ENCODE results near the gene FGFR2.

FGFR2 gene

GRCh38 chr10:121526801-121527221 lies 71.4 kb downstream of the FGFR2 start:
- H3K4me3 ChIP-seq (ENCODE audit: low read depth, low read length), result no peak overlapping the region
- TF ChIP-seq POLR2A (IDR thresholded peaks at IDR 0.05; ENCODE audit: extremely low read depth, insufficient read length) (no peak), MYC (IDR thresholded peaks at IDR 0.05; ENCODE audit: low read depth, low read length) (no peak)
- TF ChIP-seq, protein P1, sequence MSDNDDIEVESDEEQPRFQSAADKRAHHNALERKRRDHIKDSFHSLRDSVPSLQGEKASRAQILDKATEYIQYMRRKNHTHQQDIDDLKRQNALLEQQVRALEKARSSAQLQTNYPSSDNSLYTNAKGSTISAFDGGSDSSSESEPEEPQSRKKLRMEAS (IDR thresholded peaks at IDR 0.05; ENCODE audit: low read depth, low read length), result no peak
- TF ChIP-seq, protein P2, sequence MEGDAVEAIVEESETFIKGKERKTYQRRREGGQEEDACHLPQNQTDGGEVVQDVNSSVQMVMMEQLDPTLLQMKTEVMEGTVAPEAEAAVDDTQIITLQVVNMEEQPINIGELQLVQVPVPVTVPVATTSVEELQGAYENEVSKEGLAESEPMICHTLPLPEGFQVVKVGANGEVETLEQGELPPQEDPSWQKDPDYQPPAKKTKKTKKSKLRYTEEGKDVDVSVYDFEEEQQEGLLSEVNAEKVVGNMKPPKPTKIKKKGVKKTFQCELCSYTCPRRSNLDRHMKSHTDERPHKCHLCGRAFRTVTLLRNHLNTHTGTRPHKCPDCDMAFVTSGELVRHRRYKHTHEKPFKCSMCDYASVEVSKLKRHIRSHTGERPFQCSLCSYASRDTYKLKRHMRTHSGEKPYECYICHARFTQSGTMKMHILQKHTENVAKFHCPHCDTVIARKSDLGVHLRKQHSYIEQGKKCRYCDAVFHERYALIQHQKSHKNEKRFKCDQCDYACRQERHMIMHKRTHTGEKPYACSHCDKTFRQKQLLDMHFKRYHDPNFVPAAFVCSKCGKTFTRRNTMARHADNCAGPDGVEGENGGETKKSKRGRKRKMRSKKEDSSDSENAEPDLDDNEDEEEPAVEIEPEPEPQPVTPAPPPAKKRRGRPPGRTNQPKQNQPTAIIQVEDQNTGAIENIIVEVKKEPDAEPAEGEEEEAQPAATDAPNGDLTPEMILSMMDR (IDR thresholded peaks at IDR 0.05; ENCODE audit: low read depth, low read length), result no peak
- DNase-seq (ENCODE audit: low read depth), result peak; percentile 32

GRCh38 chr10:121526135-121526790 lies 72.0 kb downstream of the FGFR2 start:
- no peak overlapping the region for H3K4me3 ChIP-seq (ENCODE audit: low read depth, low read length)
- DNase-seq (ENCODE audit: low read depth), result no peak
- TF ChIP-seq, protein P2 (IDR thresholded peaks at IDR 0.05; ENCODE audit: low read depth, low read length), result no peak
- TF ChIP-seq POLR2A (IDR thresholded peaks at IDR 0.05; ENCODE audit: extremely low read depth, insufficient read length), result no peak
- TF ChIP-seq MYC (IDR thresholded peaks at IDR 0.05; ENCODE audit: low read depth, low read length), result no peak
- TF ChIP-seq, protein P1 (IDR thresholded peaks at IDR 0.05; ENCODE audit: low read depth, low read length), result no peak

DNA sequence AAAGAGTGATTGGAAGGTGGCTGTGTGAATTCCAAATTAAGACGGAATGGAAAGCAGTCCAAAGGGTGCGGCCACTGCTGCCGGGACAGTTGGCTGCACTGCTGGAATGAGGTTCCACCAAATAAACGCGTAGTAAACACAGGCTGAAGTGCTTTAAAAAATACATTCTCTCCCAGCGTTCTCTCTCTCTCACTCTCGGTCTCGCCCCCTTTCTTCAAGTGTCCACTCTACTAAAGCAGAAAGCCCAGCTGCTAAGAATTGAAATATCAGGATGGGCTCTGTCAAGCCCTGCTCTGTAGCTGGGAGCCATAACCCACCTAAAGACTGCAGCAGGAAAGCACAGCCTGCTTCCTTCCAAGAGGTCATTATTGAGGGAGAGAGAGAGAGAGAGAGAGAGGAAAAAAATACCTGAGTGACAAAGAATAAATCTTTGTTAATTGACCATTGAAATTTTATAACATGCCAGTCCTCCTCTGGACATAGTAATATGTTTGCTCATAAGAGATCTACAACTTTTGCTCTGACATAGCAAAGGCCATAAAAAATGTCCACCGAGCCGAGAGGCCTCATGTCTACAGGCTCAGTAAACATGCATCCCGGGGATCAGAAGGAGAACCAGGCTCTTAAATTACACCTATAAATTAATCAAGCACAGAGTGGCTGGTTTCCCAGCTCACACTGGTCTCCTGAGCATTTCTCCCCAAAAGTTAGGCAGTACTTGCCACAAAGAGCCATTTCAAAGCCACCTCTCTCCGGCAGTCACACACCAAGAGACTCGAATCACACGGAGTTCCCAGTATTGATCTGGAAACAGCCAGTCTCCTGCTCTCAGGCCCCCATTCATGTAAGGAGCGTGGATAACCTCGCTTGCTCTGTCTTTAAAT lies 72.8 kb downstream of the FGFR2 start:
- H3K4me3 ChIP-seq (ENCODE audit: low read depth, low read length), result no peak overlapping the region
- no peak for DNase-seq (ENCODE audit: low read depth)
- TF ChIP-seq POLR2A (IDR thresholded peaks at IDR 0.05; ENCODE audit: extremely low read depth, insufficient read length) (no peak), MYC (IDR thresholded peaks at IDR 0.05; ENCODE audit: low read depth, low read length) (no peak)
- TF ChIP-seq, protein P2 (IDR thresholded peaks at IDR 0.05; ENCODE audit: low read depth, low read length), result no peak
- TF ChIP-seq, protein P1 (IDR thresholded peaks at IDR 0.05; ENCODE audit: low read depth, low read length), result no peak

DNA sequence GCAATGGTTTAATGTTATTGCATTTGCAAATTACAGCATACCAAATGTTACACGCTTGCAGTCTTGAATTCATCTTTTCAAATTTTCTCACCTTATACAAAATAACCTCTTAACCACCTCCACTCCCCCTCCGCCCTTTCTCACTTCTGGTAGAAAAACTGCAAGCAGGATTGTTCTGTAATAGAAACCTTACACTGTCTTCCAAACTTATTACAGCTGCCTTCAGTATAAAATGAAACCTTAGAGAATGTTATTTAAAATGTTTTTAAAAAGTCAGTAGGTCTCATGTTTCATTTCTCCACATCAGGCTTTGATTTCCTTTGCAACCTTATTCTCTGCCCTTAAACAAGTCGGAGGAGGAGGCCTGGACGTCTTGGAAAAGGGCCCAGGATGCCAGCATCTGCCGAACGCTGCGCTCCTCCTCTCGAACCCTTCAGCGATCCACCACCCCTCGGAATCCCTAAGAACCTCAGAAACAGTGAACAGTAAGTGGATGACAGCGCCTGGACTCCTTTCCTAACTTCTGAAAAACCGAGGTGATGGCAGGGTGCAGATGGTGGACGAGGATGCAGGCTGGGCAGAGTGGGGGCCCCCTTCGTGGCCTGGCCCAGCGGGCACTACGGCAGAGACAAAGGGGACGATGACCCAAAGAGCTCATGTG lies 74.0 kb downstream of the FGFR2 start:
- DNase-seq (ENCODE audit: low read depth), result no peak
- TF ChIP-seq, protein P2 (IDR thresholded peaks at IDR 0.05; ENCODE audit: low read depth, low read length), result no peak
- TF ChIP-seq, protein P1 (IDR thresholded peaks at IDR 0.05; ENCODE audit: low read depth, low read length), result no peak
- no peak for TF ChIP-seq MYC (IDR thresholded peaks at IDR 0.05; ENCODE audit: low read depth, low read length)

DNA sequence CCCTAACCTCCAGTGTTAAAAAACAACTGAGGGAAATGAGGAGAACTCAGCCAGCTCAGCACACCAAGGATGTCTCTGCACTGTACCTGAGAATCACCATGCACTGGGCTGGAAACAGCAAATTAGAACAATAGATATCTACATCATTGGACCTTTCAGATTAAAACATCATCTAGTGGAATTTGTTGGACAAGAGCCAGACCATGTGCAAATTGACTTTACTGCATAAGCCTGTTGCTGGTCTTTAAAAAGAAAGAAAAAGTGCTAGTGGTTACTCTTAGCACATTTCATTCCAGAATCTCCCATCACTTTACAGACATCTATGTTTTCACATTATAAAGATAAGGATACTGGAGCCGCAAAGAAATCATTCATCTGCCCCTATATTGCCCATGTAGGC lies 75.4 kb downstream of the FGFR2 start:
- DNase-seq (ENCODE audit: low read depth), result no peak
- TF ChIP-seq, protein P1 (IDR thresholded peaks at IDR 0.05; ENCODE audit: low read depth, low read length), result no peak
- TF ChIP-seq POLR2A (IDR thresholded peaks at IDR 0.05; ENCODE audit: extremely low read depth, insufficient read length) (no peak), MYC (IDR thresholded peaks at IDR 0.05; ENCODE audit: low read depth, low read length) (no peak)
- TF ChIP-seq, protein P2 (IDR thresholded peaks at IDR 0.05; ENCODE audit: low read depth, low read length), result no peak
- H3K4me3 ChIP-seq (ENCODE audit: low read depth, low read length), result no peak overlapping the region

More for the DNA sequence above, 74.0 kb downstream of the FGFR2 start:
- H3K4me3 ChIP-seq (ENCODE audit: low read depth, low read length), result no peak overlapping the region

All from NB4 (cell line).